Activated T-cell treated with anti-CD3 and anti-CD28 coated beads, Interleukin-2, amount 50 U/mL, for 72 hours (primary cell): ENCODE measurements around the gene C1QTNF12. TPM values are rescaled to one million over a fixed set of nuclear protein-coding genes. Genes with fewer than 3 reads are reported as not detected.

ENCODE experiments used
- total RNA-seq, 2 donors: library from RNA; stranded (reverse); gene quantifications; one replicate each; pipeline ENCODE4 v1.2.3, GENCODE V29; 2022

The C1QTNF12 gene
- total RNA-seq, 2 donors from 2014 or later, result 8.1 to 14.2 TPM

Other genes with a start within 250 kb of the C1QTNF12 start
- gene HES4, start 246.6 kb downstream of the C1QTNF12 start, total RNA-seq, result 1 to 10 TPM; 7.8 to 9.9 TPM
- 100 to 1,000 TPM in 1 of 2 donors, 10 to 100 TPM in 1; 81.0 to 197 TPM for gene ISG15, start 233.2 kb downstream of the C1QTNF12 start, total RNA-seq
- gene AGRN, start 226.6 kb downstream of the C1QTNF12 start, total RNA-seq, result 100 to 1,000 TPM in 1 of 2 donors, 10 to 100 TPM in 1; 69.0 to 112 TPM
- gene RNF223, start 172.4 kb downstream of the C1QTNF12 start, total RNA-seq, result under 1 TPM in 1 of 2 donors, not detected in 1; 0.12 TPM
- gene C1orf159, start 130.6 kb downstream of the C1QTNF12 start, total RNA-seq, result 10 to 100 TPM; 18.0 to 18.6 TPM
- gene TTLL10, start 72.8 kb downstream of the C1QTNF12 start, total RNA-seq, result under 1 TPM in 1 of 2 donors, not detected in 1; 0.36 TPM
- gene TNFRSF18, start 40.1 kb downstream of the C1QTNF12 start, total RNA-seq, result 100 to 1,000 TPM; 245 to 324 TPM
- gene TNFRSF4, start 32.6 kb downstream of the C1QTNF12 start, total RNA-seq, result 100 to 1,000 TPM; 268 to 588 TPM
- gene SDF4, start 14.7 kb downstream of the C1QTNF12 start, total RNA-seq, result 100 to 1,000 TPM; 188 to 348 TPM
- 10 to 100 TPM; 13.1 to 13.6 TPM for gene B3GALT6, start 14.5 kb downstream of the C1QTNF12 start, total RNA-seq
- 10 to 100 TPM; 63.5 to 77.8 TPM for gene UBE2J2, start 27.1 kb upstream of the C1QTNF12 start, total RNA-seq
- 10 to 100 TPM in 1 of 2 donors, 1 to 10 TPM in 1; 5.6 to 13.0 TPM for gene SCNN1D, start 33.7 kb upstream of the C1QTNF12 start, total RNA-seq
- 10 to 100 TPM; 28.6 to 37.9 TPM for gene ACAP3, start 61.2 kb upstream of the C1QTNF12 start, total RNA-seq
- gene PUSL1, start 61.9 kb upstream of the C1QTNF12 start, total RNA-seq, result 10 to 100 TPM; 11.0 to 11.9 TPM
- 100 to 1,000 TPM; 108 to 131 TPM for gene INTS11, start 77.9 kb upstream of the C1QTNF12 start, total RNA-seq
- 10 to 100 TPM; 18.0 to 22.8 TPM for gene CPTP, start 78.1 kb upstream of the C1QTNF12 start, total RNA-seq
- gene TAS1R3, start 84.6 kb upstream of the C1QTNF12 start, total RNA-seq, result under 1 TPM; 0.91 to 0.95 TPM
- gene DVL1, start 102.7 kb upstream of the C1QTNF12 start, total RNA-seq, result 10 to 100 TPM; 46.6 to 52.2 TPM
- 1 to 10 TPM; 1.6 to 3.0 TPM for gene MXRA8, start 111.8 kb upstream of the C1QTNF12 start, total RNA-seq
- 10 to 100 TPM; 92.4 to 97.7 TPM for gene AURKAIP1, start 128.5 kb upstream of the C1QTNF12 start, total RNA-seq
- 100 to 1,000 TPM; 166 to 180 TPM for gene CCNL2, start 152.6 kb upstream of the C1QTNF12 start, total RNA-seq
- gene MRPL20, start 160.6 kb upstream of the C1QTNF12 start, total RNA-seq, result 10 to 100 TPM; 74.9 to 77.5 TPM
- gene ANKRD65, start 174.6 kb upstream of the C1QTNF12 start, total RNA-seq, result under 1 TPM in 1 of 2 donors, not detected in 1; 0.17 TPM
- 1 to 10 TPM in 1 of 2 donors, under 1 TPM in 1; 0.94 to 1.4 TPM for gene VWA1, start 189.0 kb upstream of the C1QTNF12 start, total RNA-seq
- gene ATAD3C, start 203.0 kb upstream of the C1QTNF12 start, total RNA-seq, result 1 to 10 TPM; 2.8 to 3.7 TPM
- 10 to 100 TPM; 20.6 to 25.3 TPM for gene ATAD3B, start 225.0 kb upstream of the C1QTNF12 start, total RNA-seq